GM18868 (cell line): Measurements from ENCODE around the gene NRXN2.
"Not testable (repeated sequence)": the region's sequence is repeated elsewhere in the genome, so short reads cannot be mapped to it uniquely, and the experiment has no call there.

Source experiments
- ATAC-seq: cut with Tn5 transposase; IDR thresholded peaks from one replicate; pipeline ENCODE4 v1.9.1; 2021; ENCODE audit warnings: mild to moderate bottlenecking, moderate library complexity; ENCODE audit not compliant: unreplicated experiment

The NRXN2 gene

GRCh38 chr11:64595922-64596321 lies 127.1 kb downstream of the NRXN2 start:
- not testable (repeated sequence) for ATAC-seq

- no peak for ATAC-seq
These were observed 128.6 kb downstream of the NRXN2 start for GRCh38 chr11:64594159-64594939.

- ATAC-seq, result no peak
These were observed 129.6 kb downstream of the NRXN2 start for GRCh38 chr11:64593156-64594105.

- ATAC-seq, result no peak
These were observed 130.3 kb downstream of the NRXN2 start for GRCh38 chr11:64592656-64593055.

DNA sequence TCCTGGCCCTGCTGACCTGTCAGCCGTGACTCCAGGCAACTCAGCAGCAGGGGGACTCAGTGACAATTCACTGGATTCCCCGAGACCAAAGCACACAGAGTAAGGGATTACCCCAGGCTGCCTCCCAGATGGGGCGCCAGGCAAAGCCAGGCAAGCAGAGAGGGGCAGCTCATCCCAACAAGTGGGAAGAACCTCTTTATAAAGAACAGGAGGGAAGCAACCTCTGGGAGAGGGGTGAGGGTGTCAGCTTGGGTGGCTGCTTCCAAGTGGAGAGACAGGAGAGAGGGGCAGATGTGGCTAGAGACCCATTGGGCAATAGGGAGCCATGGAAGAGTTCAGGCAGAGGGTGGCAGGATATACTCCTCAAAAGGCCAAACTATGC lies 130.8 kb downstream of the NRXN2 start:
- ATAC-seq, result no peak

- ATAC-seq, result no peak
These were observed 131.5 kb downstream of the NRXN2 start for GRCh38 chr11:64591257-64592233.

DNA sequence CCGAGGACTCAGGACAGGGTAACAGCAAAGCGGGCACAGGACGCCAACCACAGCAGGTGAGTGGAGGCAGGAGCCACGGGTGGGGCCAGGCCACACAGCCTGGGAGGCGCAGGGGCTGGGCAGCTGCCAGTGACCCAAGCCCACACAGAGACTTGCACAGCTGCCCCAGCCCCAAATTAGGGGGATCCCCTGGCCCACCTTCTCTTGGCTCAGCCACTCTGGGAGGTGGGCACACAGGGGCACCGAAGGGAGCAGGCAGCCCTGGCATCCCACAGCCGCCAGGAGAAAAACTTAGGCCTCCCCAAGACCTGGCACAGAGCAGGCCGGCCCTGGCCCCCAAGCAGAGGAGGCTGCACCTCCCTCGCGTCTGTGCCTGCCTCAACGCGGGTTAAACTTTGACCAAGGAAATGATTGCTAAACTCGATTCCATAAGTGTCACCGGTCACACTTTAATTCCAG lies 132.2 kb downstream of the NRXN2 start, which contains the start of gene SLC22A12:
SLC22A12 (plus strand) TSS at position 458 of the 459 bp plus-strand sequence. CDS start 337 bp downstream, outside the sequence.
- ATAC-seq, result no peak

- no peak for ATAC-seq
These were observed 134.3 kb downstream of the NRXN2 start for GRCh38 chr11:64588701-64589100.

DNA sequence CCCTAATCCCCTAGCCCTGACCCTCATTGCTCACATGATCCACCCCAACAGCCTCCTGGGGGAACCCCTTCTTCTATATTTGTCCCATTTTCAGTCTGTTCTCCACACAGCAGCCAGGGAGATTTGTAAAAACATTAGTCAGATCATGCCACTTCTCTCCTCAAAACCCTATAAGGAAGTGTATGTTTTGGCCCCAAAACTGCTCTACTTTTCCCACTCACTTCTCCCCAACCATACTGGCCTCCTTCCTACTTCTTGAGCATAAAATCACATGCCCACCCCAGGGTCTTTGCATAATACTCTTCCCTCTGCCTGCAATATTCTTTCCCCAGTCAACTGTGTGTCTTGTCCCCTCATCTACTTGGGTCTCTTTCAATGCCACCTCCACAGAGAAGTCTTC lies 136.6 kb downstream of the NRXN2 start:
- no peak for ATAC-seq

DNA sequence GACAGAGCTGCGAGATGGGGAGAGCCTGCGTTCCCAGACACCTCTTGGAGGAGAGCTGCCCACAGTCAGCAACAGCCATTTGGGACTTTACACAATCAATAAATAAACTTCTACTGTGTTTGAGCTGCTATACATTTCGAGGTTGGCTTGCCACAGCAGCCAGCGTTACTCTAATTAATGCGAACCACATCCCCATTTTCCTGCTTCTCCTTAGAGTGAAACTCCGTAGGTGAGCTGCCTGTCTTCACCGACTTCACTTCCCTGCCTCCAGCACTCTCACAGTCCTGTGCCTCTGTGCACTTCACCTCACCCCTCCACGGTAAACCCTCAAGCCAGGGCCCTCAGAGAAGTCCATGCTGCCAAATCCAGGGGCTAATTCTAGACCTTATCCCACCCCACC lies 137.8 kb downstream of the NRXN2 start:
- ATAC-seq, result no peak

GRCh38 chr11:64583296-64584262 lies 139.4 kb downstream of the NRXN2 start:
- no peak for ATAC-seq

- no peak for ATAC-seq
These were observed 140.1 kb downstream of the NRXN2 start for GRCh38 chr11:64582885-64583284.

DNA sequence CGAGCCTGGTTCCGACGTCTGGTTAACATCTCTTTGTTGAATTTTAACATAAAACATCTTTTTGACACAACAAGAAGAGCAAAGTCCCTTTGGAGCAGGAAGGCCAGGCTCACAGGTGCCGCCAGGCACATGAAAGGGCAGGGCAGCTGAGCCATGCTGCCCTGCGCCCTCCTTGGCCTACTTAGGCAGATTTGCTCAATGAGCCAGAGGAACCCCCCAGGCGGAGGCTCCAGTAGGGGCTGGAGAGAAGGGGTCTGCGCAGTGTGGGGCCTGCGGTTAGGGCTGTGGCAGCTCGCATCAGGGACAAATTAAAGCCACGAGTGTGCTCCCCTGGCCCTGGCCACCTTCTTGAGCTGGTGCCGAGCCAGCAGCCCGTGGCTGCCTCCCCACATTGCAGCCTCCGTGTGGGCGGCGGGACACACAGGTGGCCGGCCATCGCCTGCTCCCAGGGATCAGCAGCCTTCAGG lies 141.9 kb downstream of the NRXN2 start:
- ATAC-seq, result no peak

- no peak for ATAC-seq
These were observed 142.6 kb downstream of the NRXN2 start for GRCh38 chr11:64580412-64580811.

GRCh38 chr11:64577202-64577601 lies 145.8 kb downstream of the NRXN2 start:
- ATAC-seq, result no peak

DNA sequence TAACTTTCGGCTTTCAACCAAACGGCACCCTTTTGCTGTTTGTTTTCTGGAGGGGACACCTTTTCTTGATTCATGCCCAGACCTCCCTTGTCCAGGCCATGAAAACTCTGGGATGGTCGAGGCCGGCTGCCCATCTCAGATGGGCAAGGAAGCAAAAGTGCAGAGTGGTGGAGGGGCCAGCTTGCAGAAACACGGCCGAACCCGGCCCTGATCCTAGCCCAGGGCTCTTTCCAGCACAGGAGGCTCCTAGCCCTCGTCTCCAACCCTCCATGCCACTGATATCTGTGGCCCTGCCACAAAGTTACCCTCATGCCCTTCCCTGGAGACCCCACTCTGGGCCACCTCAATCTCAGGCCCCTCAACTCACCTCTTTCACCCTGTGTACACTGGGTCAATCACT lies 150.9 kb downstream of the NRXN2 start:
- ATAC-seq, result no peak

DNA sequence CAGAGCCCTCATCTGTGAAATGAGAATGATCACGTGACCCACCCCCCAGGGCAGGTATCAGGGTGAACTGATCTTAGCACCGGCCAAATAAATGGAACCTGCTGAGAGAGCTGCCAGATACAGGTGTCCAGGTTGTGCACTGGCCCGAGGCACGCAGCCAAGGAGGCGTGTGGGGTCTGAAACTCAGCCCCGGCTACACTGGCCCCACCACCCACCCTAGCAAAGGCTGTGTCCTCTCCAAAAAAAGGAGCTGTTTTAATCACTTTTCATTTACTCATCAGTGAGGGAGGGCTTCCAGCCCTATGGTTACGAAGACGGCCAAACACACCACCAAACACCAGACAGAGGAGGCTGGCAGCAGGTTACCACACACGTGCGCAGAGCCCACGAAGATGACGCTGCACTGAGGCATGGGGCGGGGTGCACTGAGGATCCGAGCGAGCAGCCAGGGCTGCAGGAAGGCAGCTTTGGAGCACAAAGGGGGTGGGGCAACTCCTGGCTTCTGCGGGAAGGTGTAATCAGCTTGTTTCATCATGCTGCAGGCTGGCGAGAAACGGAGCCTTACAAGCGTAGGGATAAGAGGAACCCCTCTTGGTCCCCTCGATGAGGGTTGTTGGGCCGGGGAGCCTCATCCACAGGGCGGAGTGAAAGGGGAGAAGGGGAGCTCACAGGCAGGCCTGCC lies 151.4 kb downstream of the NRXN2 start:
- no peak for ATAC-seq

GRCh38 chr11:64571050-64571409 lies 152.0 kb downstream of the NRXN2 start:
- ATAC-seq, result no peak

DNA sequence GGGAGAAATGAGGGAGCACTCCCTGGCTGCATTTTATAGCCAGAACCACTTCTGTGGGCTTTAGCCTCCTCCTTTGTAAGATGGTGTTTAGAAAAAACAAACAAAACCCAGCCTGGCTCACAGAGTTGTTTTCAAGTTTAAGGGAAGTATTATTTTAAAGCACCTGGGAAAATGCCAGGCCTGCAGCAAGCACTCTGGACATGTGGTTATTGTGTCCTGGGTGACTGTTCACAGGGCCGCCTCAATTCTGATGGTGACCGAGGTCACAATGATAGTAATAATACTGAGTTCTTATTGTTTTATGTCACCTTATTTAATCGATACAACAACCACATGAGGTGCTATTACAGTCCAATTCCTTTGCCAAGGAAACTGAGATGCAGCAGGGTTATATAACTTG lies 152.7 kb downstream of the NRXN2 start:
- no peak for ATAC-seq
